Activated CD4-positive, CD25-positive, alpha-beta regulatory T cell treated with anti-CD3 and anti-CD28 coated beads, Interleukin-2, amount 50 U/mL, for 72 hours (primary cell): Measurements from ENCODE around the gene TMEFF1.

Experiments
- DNase-seq: peaks from one replicate; pipeline ENCODE4 v3.0.0; 2021

Gene TMEFF1

GRCh38 chr9:100579665-100580064 lies 106.7 kb downstream of the TMEFF1 start:
- no peak for DNase-seq

- no peak for DNase-seq
These were observed 107.3 kb downstream of the TMEFF1 start for GRCh38 chr9:100580257-100580656.

- DNase-seq, result no peak
These were observed 108.1 kb downstream of the TMEFF1 start for GRCh38 chr9:100581081-100581480.

- no peak for DNase-seq
These were observed 108.7 kb downstream of the TMEFF1 start for GRCh38 chr9:100581661-100582060.

- no peak for DNase-seq
These were observed 110.3 kb downstream of the TMEFF1 start for GRCh38 chr9:100583014-100583802.

GRCh38 chr9:100584951-100585350 lies 112.0 kb downstream of the TMEFF1 start:
- no peak for DNase-seq

GRCh38 chr9:100586093-100586492 lies 113.1 kb downstream of the TMEFF1 start:
- DNase-seq, result no peak

- no peak for DNase-seq
These were observed 114.4 kb downstream of the TMEFF1 start for GRCh38 chr9:100587375-100587774.

GRCh38 chr9:100589582-100589981 lies 116.6 kb downstream of the TMEFF1 start:
- DNase-seq, result no peak

- no peak for DNase-seq
These were observed 117.5 kb downstream of the TMEFF1 start for GRCh38 chr9:100590481-100590880.

GRCh38 chr9:100591139-100591538 lies 118.2 kb downstream of the TMEFF1 start:
- DNase-seq, result no peak

- no peak for DNase-seq
These were observed 118.9 kb downstream of the TMEFF1 start for GRCh38 chr9:100591639-100592412.

GRCh38 chr9:100595391-100596199 lies 122.6 kb downstream of the TMEFF1 start:
- DNase-seq, result no peak

GRCh38 chr9:100597236-100597635 lies 124.3 kb downstream of the TMEFF1 start:
- no peak for DNase-seq

GRCh38 chr9:100598641-100599145 lies 125.7 kb downstream of the TMEFF1 start:
- peak; percentile 80 for DNase-seq

GRCh38 chr9:100600521-100601079 lies 127.7 kb downstream of the TMEFF1 start:
- no peak for DNase-seq

- no peak for DNase-seq
These were observed 128.3 kb downstream of the TMEFF1 start for GRCh38 chr9:100601216-100601615.

GRCh38 chr9:100602342-100602801 lies 129.4 kb downstream of the TMEFF1 start:
- no peak for DNase-seq

- no peak for DNase-seq
These were observed 132.5 kb downstream of the TMEFF1 start for GRCh38 chr9:100605405-100605804.

- DNase-seq, result no peak
These were observed 146.2 kb downstream of the TMEFF1 start for GRCh38 chr9:100619194-100619593.

- DNase-seq, result no peak
These were observed 146.7 kb downstream of the TMEFF1 start for GRCh38 chr9:100619665-100620064.

GRCh38 chr9:100623969-100624368 lies 151.0 kb downstream of the TMEFF1 start:
- no peak for DNase-seq

GRCh38 chr9:100626949-100627348 lies 154.0 kb downstream of the TMEFF1 start:
- DNase-seq, result no peak
